ENCODE data around the gene MIS18A.

- no peak for TF ChIP-seq CTCF (IDR thresholded peaks at IDR 0.05 in 8 of 11, conservative IDR thresholded peaks at IDR 0.05 in 3 of 11)
- no peak for TF ChIP-seq POLR2A (IDR thresholded peaks at IDR 0.05)
Observed at GRCh38 chr21:32260130-32260529, 18.7 kb downstream of the MIS18A start.

All from spleen (tissue), 7 donors.